ENCODE measurements around the gene TBC1D12.

- TF ChIP-seq CTCF (IDR thresholded peaks at IDR 0.05): no peak
- TF ChIP-seq EZH2 (IDR thresholded peaks at IDR 0.05): no peak
Measured at GRCh38 chr10:94370501-94370900, 31.8 kb upstream of the TBC1D12 start.

All from neural progenitor cell (in vitro differentiated cells).